Upper lobe of left lung (tissue), 4 donors: ENCODE results near the gene KIRREL2.

Experiments used
- CTCF ChIP-seq, 6 experiments: fragments of 450-650 bp in 4 of 6; fragments of 200-600 bp in 2 of 6; sonication (generic) in 2 of 6; IDR thresholded peaks; one replicate each; pipeline ENCODE4 v1.5.1; 2016 to 2019; ENCODE audit warnings: antibody characterized with exemption in 6 of 6
- POLR2A ChIP-seq, 4 donors: fragments of 450-650 bp; IDR thresholded peaks; one replicate each; pipeline ENCODE4 v1.5.1; 2016 to 2017; ENCODE audit warnings: antibody characterized with exemption in 4 of 4, mild to moderate bottlenecking in 2 of 4
- POLR2AphosphoS5 ChIP-seq, 2 donors: sonication (generic); formaldehyde crosslinking; IDR thresholded peaks; one replicate each; pipeline ENCODE4 v1.5.1; 2017; ENCODE audit warnings: antibody characterized with exemption in 2 of 2

DNA sequence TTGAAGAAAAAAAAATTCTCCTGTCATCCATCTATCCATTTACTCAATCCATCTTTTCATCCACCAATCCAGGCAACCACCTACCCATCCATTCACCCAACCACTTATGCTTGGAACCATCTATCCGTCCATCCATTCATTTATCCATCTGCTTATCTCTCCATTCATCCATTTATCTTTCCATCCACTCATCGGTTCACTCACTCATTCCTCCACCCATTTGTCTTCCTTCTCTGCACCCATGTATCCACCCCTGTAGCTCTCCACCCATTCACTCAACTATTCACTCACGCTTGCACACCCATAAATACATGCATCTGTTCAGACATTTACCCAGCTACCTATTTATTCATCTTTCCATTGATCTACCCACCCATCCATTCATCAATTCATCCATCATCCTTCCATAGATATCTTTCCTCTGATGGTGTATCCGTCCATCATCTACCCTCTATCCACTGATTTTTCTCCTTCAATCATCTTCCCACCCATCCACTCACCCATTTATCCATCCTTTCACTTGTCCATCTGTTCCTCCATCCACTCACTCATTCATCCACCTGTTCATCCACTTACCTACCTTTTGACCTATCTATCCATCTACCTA is 13.9 kb upstream of the KIRREL2 start:
- TF ChIP-seq POLR2AphosphoS5 (IDR thresholded peaks at IDR 0.05) (no peak), POLR2A (IDR thresholded peaks at IDR 0.05) (no peak), CTCF (IDR thresholded peaks at IDR 0.05) (no peak)
